K562 (cell line): ENCODE measurements around the gene CHCHD4. TPM values are rescaled to one million over a fixed set of nuclear protein-coding genes. Genes with fewer than 3 reads are reported as not detected.

Experiments
- MAZ ChIP-seq, 2 experiments: fragments of 450-650 bp in 1 of 2; sonication (generic) in 1 of 2; formaldehyde crosslinking; IDR thresholded peaks in 1 of 2; conservative IDR thresholded peaks in 1 of 2; 2 replicates each; pipeline versions ENCODE4 v1.4.0 to v1.5.0; 2020; ENCODE audit warnings: mild to moderate bottlenecking in 1 of 2, missing genetic modification reagents in 1 of 2
- NR2C2 ChIP-seq, 2 experiments: fragments of 200-800 bp in 1 of 2; sonication (Bioruptor generic) in 1 of 2; sonication (generic) in 1 of 2; formaldehyde crosslinking in 1 of 2; IDR thresholded peaks; 2 replicates each; pipeline versions ENCODE4 v1.6.1 to v1.8.0; 2016 to 2022; ENCODE audit warnings: mild to moderate bottlenecking in 1 of 2, missing compliant biosample characterization in 1 of 2, missing genetic modification characterization in 1 of 2, missing genetic modification reagents in 1 of 2
- NR2F6 ChIP-seq: fragments of 450-650 bp; formaldehyde crosslinking; IDR thresholded peaks from 2 replicates; pipeline ENCODE4 v1.4.0; 2020; ENCODE audit warnings: mild to moderate bottlenecking
- NR4A1 ChIP-seq, 2 experiments: fragments of 250-450 bp in 1 of 2; fragments of 450-650 bp in 1 of 2; sonication (Bioruptor Pico) in 1 of 2; IDR thresholded peaks; 2 replicates each; pipeline versions ENCODE4 v1.4.0 to v1.6.1; 2016 to 2020; ENCODE audit warnings: mild to moderate bottlenecking in 2 of 2, missing compliant biosample characterization in 1 of 2, missing genetic modification characterization in 1 of 2, moderate library complexity in 1 of 2
- PBX2 ChIP-seq, 2 experiments: IDR thresholded peaks in 1 of 2; conservative IDR thresholded peaks in 1 of 2; 2 replicates each; pipeline ENCODE4 v1.6.1; 2016; ENCODE audit warnings: low read depth in 2 of 2, mild to moderate bottlenecking in 1 of 2, missing compliant biosample characterization in 1 of 2, missing genetic modification characterization in 1 of 2, moderate library complexity in 1 of 2
- RBFOX2 ChIP-seq: fragments of 200-400 bp; formaldehyde crosslinking; IDR thresholded peaks from 2 replicates; pipeline ENCODE4 v1.6.1; 2017; ENCODE audit warnings: low read depth, mild to moderate bottlenecking, low read length, moderate library complexity
- SMAD4 ChIP-seq: fragments of 250-450 bp; sonication (Bioruptor Pico); conservative IDR thresholded peaks from 2 replicates; pipeline ENCODE4 v1.8.0; 2021; ENCODE audit warnings: inconsistent platforms, mild to moderate bottlenecking, moderate library complexity
- TBP ChIP-seq: optimal IDR thresholded peaks from 2 replicates; pipeline ENCODE3; 2011; ENCODE audit warnings: low read depth, low read length, improper control_type of control experiment
- TFAP4 ChIP-seq: sonication (generic); formaldehyde crosslinking; IDR thresholded peaks from 2 replicates; pipeline ENCODE4 v1.8.0; 2022; ENCODE audit warnings: missing genetic modification reagents, mild to moderate bottlenecking, moderate library complexity, borderline replicate concordance
- ZHX1 ChIP-seq: fragments of 150-350 bp; conservative IDR thresholded peaks from 2 replicates; pipeline ENCODE4 v1.6.1; 2014; ENCODE audit warnings: low read length
- ZNF143 ChIP-seq: sonication (generic); formaldehyde crosslinking; IDR thresholded peaks from 2 replicates; pipeline ENCODE4 v1.9.0; 2022; ENCODE audit warnings: mild to moderate bottlenecking, missing genetic modification reagents
- ZNF384 ChIP-seq: IDR thresholded peaks from 2 replicates; pipeline ENCODE4 v1.6.1; 2012; ENCODE audit warnings: low read depth, low read length, improper control_type of control experiment
- ZNF766 ChIP-seq: fragments of 200-800 bp; sonication (Bioruptor generic); conservative IDR thresholded peaks from 2 replicates; pipeline ENCODE4 v1.6.1; 2016; ENCODE audit warnings: missing genetic modification characterization, missing compliant biosample characterization
- polyA plus RNA-seq, 8 experiments: library from polyadenylated mRNA; depleted of rRNA in 4 of 8; stranded (reverse) in 5 of 8; unstranded in 3 of 8; fragments of >200 nt; fragmentation: Nextera tagmentation in 2 of 8; fragmentation: Illumina TruSeq in 1 of 8; extraction: Ambion mirVana in 2 of 8; extraction: Trizol in 1 of 8; gene quantifications; 2 replicates each; pipeline versions ENCODE4 v1.2.1 to v1.2.3, GENCODE V29; 2011 to 2014; ENCODE audit warnings: inconsistent platforms in 1 of 8, missing spikeins in 1 of 8
- total RNA-seq, 7 experiments: library from RNA; depleted of rRNA in 6 of 7; stranded (reverse); fragments of >200 nt in 6 of 7; fragmentation: Illumina TruSeq in 2 of 7; extraction: Trizol in 2 of 7; gene quantifications; 2 replicates each; pipeline versions ENCODE4 v1.2.1 to v1.2.3, GENCODE V29; 2011 to 2021; ENCODE audit warnings: low replicate concordance in 1 of 7

Gene CHCHD4
- total and polyA plus RNA-seq, 9 of the 15 experiments (the other 6 are each of a cell fraction or from before 2014, with no cell fraction given): 55.4 to 225 (median 77.2) TPM

GRCh38 chr3:14124615-14125192, at the start of gene CHCHD4, which contains the start of gene TMEM43 (continued):
- peak; percentile 95 for TF ChIP-seq RBFOX2
- no peak; the same call in 1 of the 2 replicates for TF ChIP-seq TFAP4 (CRISPR knock-in tag)
- peak; percentile 98 for TF ChIP-seq ZNF143 (CRISPR knock-in tag)
- TF ChIP-seq TBP: peak; percentile 77
- TF ChIP-seq PBX2 (CRISPR knock-in tag; IDR thresholded peaks at IDR 0.05; ENCODE audit: low read depth): no peak
- TF ChIP-seq PBX2 (tag; conservative IDR thresholded peaks at IDR 0.05; ENCODE audit: low read depth): no peak
- TF ChIP-seq NR2F6: 0 out of 2 replicates have a peak, but pooled peaks have one; percentile 13
- peak; percentile 12; the same call in 1 of the 2 replicates for TF ChIP-seq SMAD4
- 0 out of 2 replicates have a peak, but pooled peaks have one; percentile 8 for TF ChIP-seq ZNF384
- TF ChIP-seq NR2C2 (CRISPR knock-in tag; IDR thresholded peaks at IDR 0.05): peak; percentile 72
- peak; percentile 99 for TF ChIP-seq NR2C2 (tag; IDR thresholded peaks at IDR 0.05)
- 0 out of 2 replicates have a peak, but pooled peaks have one; percentile 13 for TF ChIP-seq ZHX1
- peak; percentile 23 to 79; a peak in 2 of 4 replicates for TF ChIP-seq MAZ (CRISPR knock-in tag; conservative IDR thresholded peaks at IDR 0.05 in 1 of 2, IDR thresholded peaks at IDR 0.05 in 1 of 2)
- TF ChIP-seq ZNF766 (CRISPR knock-in tag): peak; percentile 91
- peak; percentile 81 for TF ChIP-seq NR4A1 (CRISPR knock-in tag; IDR thresholded peaks at IDR 0.05)
- no peak; the same call in 1 of the 2 replicates for TF ChIP-seq NR4A1 (tag; IDR thresholded peaks at IDR 0.05)
